ENCODE measurements around the gene RAB31. TPM values are rescaled to one million over a fixed set of nuclear protein-coding genes. Genes with fewer than 3 reads are reported as not detected.

The RAB31 gene
- total RNA-seq, 4 donors from 2014 or later: 3.2 to 7.1 (median 4.4) TPM

DNA sequence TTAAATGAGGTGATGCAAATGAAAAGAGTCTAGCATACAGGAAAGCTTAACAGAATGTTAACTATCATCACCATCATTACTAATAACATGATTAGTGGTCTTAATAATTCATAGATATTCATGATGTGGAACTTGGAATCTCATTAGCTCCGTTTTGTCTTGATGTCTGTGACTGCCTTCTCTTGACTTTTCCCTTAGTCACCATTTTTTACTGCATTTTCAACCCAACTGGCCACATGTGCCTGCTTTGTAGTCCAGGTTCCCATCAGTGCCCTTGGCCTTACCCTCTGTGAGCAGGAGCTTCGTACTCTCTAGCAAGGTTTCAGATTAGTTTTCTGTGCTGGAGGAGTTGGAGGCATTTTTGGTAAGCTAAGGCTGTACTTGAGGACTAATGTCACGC lies 47.0 kb downstream of the RAB31 start:
- intact Hi-C loops (cut with DNase I; ENCODE audit: low total_unique reads): no loop called here
- no peaks in the 10 kb centered on the region for H3K9me3 ChIP-seq
- DNase-seq (no peak), ATAC-seq (no peak)
- no peaks in the 10 kb centered on the region for H3K4me1 ChIP-seq
- H3K4me3 ChIP-seq: no peak overlapping the region
- in situ Hi-C loops (cut with MboI; ENCODE audit: low sequenced_read_pairs in 4 of 4): no loop called here
- no peak overlapping the region for H3K27ac ChIP-seq
- no peaks in the 10 kb centered on the region for H3K36me3 ChIP-seq
- no peak for TF ChIP-seq POLR2A (IDR thresholded peaks at IDR 0.05)
- TF ChIP-seq, protein P1, sequence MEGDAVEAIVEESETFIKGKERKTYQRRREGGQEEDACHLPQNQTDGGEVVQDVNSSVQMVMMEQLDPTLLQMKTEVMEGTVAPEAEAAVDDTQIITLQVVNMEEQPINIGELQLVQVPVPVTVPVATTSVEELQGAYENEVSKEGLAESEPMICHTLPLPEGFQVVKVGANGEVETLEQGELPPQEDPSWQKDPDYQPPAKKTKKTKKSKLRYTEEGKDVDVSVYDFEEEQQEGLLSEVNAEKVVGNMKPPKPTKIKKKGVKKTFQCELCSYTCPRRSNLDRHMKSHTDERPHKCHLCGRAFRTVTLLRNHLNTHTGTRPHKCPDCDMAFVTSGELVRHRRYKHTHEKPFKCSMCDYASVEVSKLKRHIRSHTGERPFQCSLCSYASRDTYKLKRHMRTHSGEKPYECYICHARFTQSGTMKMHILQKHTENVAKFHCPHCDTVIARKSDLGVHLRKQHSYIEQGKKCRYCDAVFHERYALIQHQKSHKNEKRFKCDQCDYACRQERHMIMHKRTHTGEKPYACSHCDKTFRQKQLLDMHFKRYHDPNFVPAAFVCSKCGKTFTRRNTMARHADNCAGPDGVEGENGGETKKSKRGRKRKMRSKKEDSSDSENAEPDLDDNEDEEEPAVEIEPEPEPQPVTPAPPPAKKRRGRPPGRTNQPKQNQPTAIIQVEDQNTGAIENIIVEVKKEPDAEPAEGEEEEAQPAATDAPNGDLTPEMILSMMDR (IDR thresholded peaks at IDR 0.05 in 4 of 5, conservative IDR thresholded peaks at IDR 0.05 in 1 of 5): no peak
- no peaks in the 10 kb centered on the region for H3K27me3 ChIP-seq

DNA sequence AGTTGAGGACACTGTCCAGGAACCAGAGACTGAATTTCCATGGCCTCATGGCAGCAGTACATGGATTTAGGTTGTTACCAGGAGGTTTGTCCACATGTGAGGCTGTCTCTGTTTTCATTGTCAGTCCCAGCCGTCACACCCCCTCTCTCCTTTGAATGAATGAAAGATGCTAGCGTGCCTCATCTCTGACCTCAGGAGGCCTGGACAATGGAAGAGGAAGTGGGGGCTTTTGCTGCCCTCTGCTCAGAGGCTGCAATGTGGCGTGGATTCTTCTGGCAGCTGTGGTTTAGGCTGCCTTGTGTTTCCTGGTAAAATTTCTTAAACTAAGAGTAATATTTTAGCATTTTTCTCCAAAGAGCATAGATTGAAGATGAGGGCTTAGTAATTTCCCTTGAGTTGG lies 47.5 kb downstream of the RAB31 start:
- Histone ChIP-seq H3K4me3 (no peak overlapping the region), H3K4me1 (no peaks in the 10 kb centered on the region), H3K9me3 (no peaks in the 10 kb centered on the region), H3K27ac (no peak overlapping the region), H3K27me3 (no peaks in the 10 kb centered on the region), H3K36me3 (no peaks in the 10 kb centered on the region)
- DNase-seq (no peak), ATAC-seq (no peak)
- TF ChIP-seq, protein P1 (IDR thresholded peaks at IDR 0.05 in 4 of 5, conservative IDR thresholded peaks at IDR 0.05 in 1 of 5): no peak
- no peak for TF ChIP-seq POLR2A (IDR thresholded peaks at IDR 0.05)
- in situ Hi-C loops (cut with MboI; ENCODE audit: low sequenced_read_pairs in 4 of 4) (no loop called here), intact Hi-C loops (cut with DNase I; ENCODE audit: low total_unique reads) (no loop called here)

DNA sequence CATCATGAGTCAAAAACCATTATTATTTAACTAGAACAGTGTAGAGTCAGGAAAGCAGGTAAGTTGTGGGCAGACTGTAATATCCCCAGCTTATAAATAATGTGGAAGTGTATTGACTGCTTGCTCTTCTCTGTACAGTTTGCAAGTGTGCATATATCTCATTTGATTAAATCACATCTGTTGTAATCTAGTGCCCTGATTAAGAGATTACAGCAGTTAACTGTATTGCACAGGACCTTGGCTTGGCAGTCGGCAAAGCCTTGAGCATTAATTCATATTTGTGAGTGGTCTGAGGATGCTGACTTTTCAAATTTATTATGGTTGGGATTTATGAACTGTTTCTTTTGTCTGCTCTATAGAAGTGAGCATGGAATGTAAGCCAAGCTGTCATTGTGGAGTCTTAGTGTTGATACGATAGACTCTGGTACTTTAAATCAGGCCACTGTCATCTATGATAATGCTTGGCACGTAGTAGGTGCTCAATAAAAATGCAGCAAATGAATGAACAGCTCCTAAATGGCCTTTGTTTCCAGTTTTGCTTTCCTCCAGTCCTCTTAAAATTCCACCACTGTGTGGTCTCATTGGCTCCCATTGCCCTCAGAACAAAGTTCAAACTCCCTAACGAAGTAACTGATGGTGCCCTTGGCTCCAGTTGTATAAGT lies 48.3 kb downstream of the RAB31 start:
- intact Hi-C loops (cut with DNase I; ENCODE audit: low total_unique reads): no loop called here
- Histone ChIP-seq H3K9me3 (no peaks in the 10 kb centered on the region), H3K4me3 (no peak overlapping the region), H3K27me3 (no peaks in the 10 kb centered on the region), H3K4me1 (no peaks in the 10 kb centered on the region), H3K36me3 (no peaks in the 10 kb centered on the region), H3K27ac (no peak overlapping the region)
- in situ Hi-C loops (cut with MboI; ENCODE audit: low sequenced_read_pairs in 4 of 4): no loop called here
- no peak for ATAC-seq
- TF ChIP-seq, protein P1 (IDR thresholded peaks at IDR 0.05 in 4 of 5, conservative IDR thresholded peaks at IDR 0.05 in 1 of 5): no peak
- TF ChIP-seq POLR2A (IDR thresholded peaks at IDR 0.05): no peak
- no peak for DNase-seq

DNA sequence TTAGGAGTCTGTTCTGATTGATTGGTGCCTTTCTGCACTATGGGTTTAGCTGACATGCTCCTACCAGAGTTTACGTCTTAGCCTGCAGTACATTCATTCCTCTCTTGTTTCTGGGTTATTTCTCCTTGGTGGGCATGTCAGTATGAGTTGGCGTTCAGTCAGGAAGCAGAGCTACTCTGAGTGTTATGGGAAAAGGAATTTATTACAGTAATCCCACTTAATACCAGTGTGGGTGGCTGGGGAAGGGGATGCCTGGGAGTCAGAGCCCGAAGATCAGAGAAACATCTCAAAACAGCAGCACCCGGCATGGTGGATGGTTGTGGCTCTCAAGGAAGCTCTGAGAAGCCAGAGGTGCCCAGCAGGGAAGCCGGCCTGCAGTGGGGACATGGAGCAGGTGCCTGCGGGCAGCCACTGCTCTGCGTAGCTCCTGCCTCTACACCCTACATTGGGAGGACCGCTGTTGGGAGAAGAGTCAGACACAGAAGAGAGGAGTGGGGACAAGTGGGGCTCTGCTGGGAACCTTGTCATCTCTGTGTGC lies 48.9 kb downstream of the RAB31 start:
- intact Hi-C loops (cut with DNase I; ENCODE audit: low total_unique reads): no loop called here
- Histone ChIP-seq H3K9me3 (no peaks in the 10 kb centered on the region), H3K4me3 (no peak overlapping the region), H3K27me3 (no peaks in the 10 kb centered on the region), H3K27ac (no peak overlapping the region), H3K36me3 (no peaks in the 10 kb centered on the region), H3K4me1 (no peaks in the 10 kb centered on the region)
- TF ChIP-seq POLR2A (IDR thresholded peaks at IDR 0.05): no peak
- TF ChIP-seq, protein P1 (IDR thresholded peaks at IDR 0.05 in 4 of 5, conservative IDR thresholded peaks at IDR 0.05 in 1 of 5): no peak
- ATAC-seq: no peak
- DNase-seq: no peak
- in situ Hi-C loops (cut with MboI; ENCODE audit: low sequenced_read_pairs in 4 of 4): no loop called here

All from gastrocnemius medialis (tissue), 4 donors.